Loucy (cell line): Measurements from ENCODE around the gene ARHGEF17.

Experiments
- H2AFZ ChIP-seq: fragments of 200-600 bp; sonication (generic); 2 replicates; pipeline ENCODE4 v1.6.0; 2016; ENCODE audit warnings: antibody characterized with exemption, mild to moderate bottlenecking, low read length, moderate library complexity
- H3F3A ChIP-seq: fragments of 200-600 bp; 2 replicates; pipeline ENCODE4 v1.6.0; 2016; ENCODE audit warnings: antibody characterized with exemption, low read depth, mild to moderate bottlenecking
- H3K27me3 ChIP-seq: fragments of 200-600 bp; sonication (generic); 2 replicates; pipeline ENCODE4 v1.6.1; 2014; ENCODE audit warnings: low read length, mild to moderate bottlenecking; ENCODE audit not compliant: insufficient read depth, poor library complexity, severe bottlenecking
- H3K36me3 ChIP-seq: fragments of 200-600 bp; sonication (generic); 2 replicates; pipeline ENCODE4 v1.6.1; 2016; ENCODE audit warnings: low read length; ENCODE audit not compliant: insufficient read depth
- H3K4me1 ChIP-seq: fragments of 200-600 bp; sonication (generic); 2 replicates; pipeline ENCODE4 v1.5.1; 2014; ENCODE audit warnings: low read length, mild to moderate bottlenecking; ENCODE audit not compliant: insufficient read depth, poor library complexity, severe bottlenecking
- H3K4me2 ChIP-seq: fragments of 200-600 bp; sonication (generic); 2 replicates; pipeline ENCODE4 v1.6.0; 2014; ENCODE audit warnings: antibody characterized with exemption, low read length, low read depth, mild to moderate bottlenecking; ENCODE audit not compliant: poor library complexity, severe bottlenecking
- H3K4me3 ChIP-seq: fragments of 200-600 bp; sonication (generic); 2 replicates; pipeline ENCODE4 v1.5.1; 2014; ENCODE audit warnings: low read length, mild to moderate bottlenecking, mixed read lengths; ENCODE audit not compliant: poor library complexity, severe bottlenecking
- H3K79me2 ChIP-seq: fragments of 200-600 bp; sonication (generic); 2 replicates; pipeline ENCODE4 v1.6.1; 2014; ENCODE audit warnings: low read length; ENCODE audit not compliant: insufficient read depth
- H3K9ac ChIP-seq: fragments of 200-600 bp; sonication (generic); 2 replicates; pipeline ENCODE4 v1.6.0; 2014; ENCODE audit warnings: mild to moderate bottlenecking, low read depth, low read length, moderate library complexity; ENCODE audit not compliant: poor library complexity, severe bottlenecking
- H3K9me2 ChIP-seq: fragments of 200-600 bp; sonication (generic); replicated peaks from 2 replicates; pipeline ENCODE4 v1.6.1; 2016; ENCODE audit warnings: low read depth, low read length, mixed read lengths
- H3K9me3 ChIP-seq: fragments of 200-600 bp; sonication (generic); 2 replicates; pipeline ENCODE4 v1.6.1; 2014; ENCODE audit warnings: mild to moderate bottlenecking, antibody characterized with exemption, low read length, low read depth; ENCODE audit not compliant: insufficient read depth
- H4K20me1 ChIP-seq: fragments of 200-600 bp; sonication (generic); 2 replicates; pipeline ENCODE4 v1.6.0; 2014; ENCODE audit warnings: antibody characterized with exemption, low read length, mild to moderate bottlenecking; ENCODE audit not compliant: insufficient read depth, poor library complexity, severe bottlenecking
- CTCF ChIP-seq: fragments of 200-600 bp; sonication (generic); conservative IDR thresholded peaks from 2 replicates; pipeline ENCODE4 v1.5.1; 2014; ENCODE audit warnings: mild to moderate bottlenecking, antibody characterized with exemption, low read length
- EZH2phosphoT487 ChIP-seq: fragments of 200-600 bp; IDR thresholded peaks from 2 replicates; pipeline ENCODE4 v1.6.1; 2018; ENCODE audit warnings: antibody characterized with exemption, mild to moderate bottlenecking, moderate library complexity, borderline replicate concordance

Gene ARHGEF17

GRCh38 chr11:73317373-73317772 lies 9.3 kb downstream of the ARHGEF17 start:
- Histone ChIP-seq H3K4me2 (peak overlapping the region; percentile 21), H3K9me2 (no peaks in the 10 kb centered on the region), H3K27me3 (no peaks in the 10 kb centered on the region), H3K9me3 (no peaks in the 10 kb centered on the region), H3K79me2 (peaks cover 12% of the 10 kb centered on the region; the same call in 1 of the 2 replicates), H3K9ac (no peak overlapping the region), H3K36me3 (no peaks in the 10 kb centered on the region), H3K4me1 (peaks cover 73% of the 10 kb centered on the region), H2AFZ (no peak overlapping the region), H3K4me3 (no peak overlapping the region), H4K20me1 (no peaks in the 10 kb centered on the region), H3F3A (0 out of 2 replicates have a peak, but pooled peaks cover 4% of the 10 kb centered on the region)
- TF ChIP-seq CTCF (no peak), EZH2phosphoT487 (no peak)

GRCh38 chr11:73317803-73318202 lies 9.7 kb downstream of the ARHGEF17 start:
- H3K4me1 ChIP-seq: peaks cover 73% of the 10 kb centered on the region
- TF ChIP-seq EZH2phosphoT487: no peak
- TF ChIP-seq CTCF: no peak
- no peaks in the 10 kb centered on the region for H4K20me1 ChIP-seq
- H3K9me3 ChIP-seq: no peaks in the 10 kb centered on the region
- H3K4me3 ChIP-seq: no peak overlapping the region
- no peaks in the 10 kb centered on the region for H3K36me3 ChIP-seq
- no peak overlapping the region for H2AFZ ChIP-seq
- no peaks in the 10 kb centered on the region for H3K9me2 ChIP-seq
- no peaks in the 10 kb centered on the region for H3K27me3 ChIP-seq
- 0 out of 2 replicates have a peak, but pooled peaks cover 4% of the 10 kb centered on the region for H3F3A ChIP-seq
- peak overlapping the region; percentile 21 for H3K4me2 ChIP-seq
- H3K9ac ChIP-seq: no peak overlapping the region
- H3K79me2 ChIP-seq: peaks cover 12% of the 10 kb centered on the region; the same call in 1 of the 2 replicates

- no peaks in the 10 kb centered on the region for H4K20me1 ChIP-seq
- H2AFZ ChIP-seq: no peak overlapping the region
- H3K79me2 ChIP-seq: peaks cover 12% of the 10 kb centered on the region; the same call in 1 of the 2 replicates
- no peaks in the 10 kb centered on the region for H3K9me3 ChIP-seq
- H3K9ac ChIP-seq: no peak overlapping the region
- H3K9me2 ChIP-seq: no peaks in the 10 kb centered on the region
- H3F3A ChIP-seq: 0 out of 2 replicates have a peak, but pooled peaks cover 4% of the 10 kb centered on the region
- TF ChIP-seq EZH2phosphoT487 (no peak), CTCF (no peak)
- H3K4me3 ChIP-seq: no peak overlapping the region
- peaks cover 70% of the 10 kb centered on the region for H3K4me1 ChIP-seq
- H3K4me2 ChIP-seq: no peak overlapping the region
- H3K27me3 ChIP-seq: no peaks in the 10 kb centered on the region
- H3K36me3 ChIP-seq: no peaks in the 10 kb centered on the region
Observed at GRCh38 chr11:73318501-73319011, 10.5 kb downstream of the ARHGEF17 start.
